H9 (cell line): ENCODE results near the gene ACSBG1. TPM values are rescaled to one million over a fixed set of nuclear protein-coding genes. Genes with fewer than 3 reads are reported as not detected.

Experiments
- DNase-seq: peaks from one replicate; pipeline ENCODE4 v3.0.0-alpha.2; 2017
- H2AFZ ChIP-seq: one replicate; pipeline ENCODE4 v1.6.1; 2013; ENCODE audit warnings: mild to moderate bottlenecking, low read length, control low read depth, moderate library complexity
- H2AK5ac ChIP-seq: 2 replicates; pipeline ENCODE4 v1.6.1; 2013; ENCODE audit warnings: low read length, control low read depth, mixed read lengths; ENCODE audit not compliant: insufficient read length
- H2BK120ac ChIP-seq: one replicate; pipeline ENCODE4 v1.6.1; 2013; ENCODE audit warnings: low read depth, mild to moderate bottlenecking, low read length, control low read depth, inconsistent platforms; ENCODE audit not compliant: poor library complexity, severe bottlenecking
- H2BK12ac ChIP-seq: 2 replicates; pipeline ENCODE4 v1.6.1; 2013; ENCODE audit warnings: low read length, control low read depth, mixed read lengths, low read depth; ENCODE audit not compliant: insufficient read length
- H2BK15ac ChIP-seq: 2 replicates; pipeline ENCODE4 v1.6.1; 2013; ENCODE audit warnings: low read depth, low read length, control low read depth
- H2BK20ac ChIP-seq: one replicate; pipeline ENCODE4 v1.6.1; 2013; ENCODE audit warnings: low read depth, mild to moderate bottlenecking, low read length, control low read depth, inconsistent platforms; ENCODE audit not compliant: poor library complexity, severe bottlenecking
- H2BK5ac ChIP-seq: 2 replicates; pipeline ENCODE4 v1.6.1; 2013; ENCODE audit warnings: low read length, control low read depth, mixed read lengths; ENCODE audit not compliant: insufficient read length
- H3K14ac ChIP-seq: 2 replicates; pipeline ENCODE4 v1.6.1; 2013; ENCODE audit warnings: low read length, control low read depth; ENCODE audit not compliant: insufficient read depth
- H3K18ac ChIP-seq: 2 replicates; pipeline ENCODE4 v1.6.1; 2013; ENCODE audit warnings: low read depth, mild to moderate bottlenecking, mixed read lengths, low read length, control low read depth; ENCODE audit not compliant: insufficient read length
- H3K23ac ChIP-seq: 2 replicates; pipeline ENCODE4 v1.6.1; 2013; ENCODE audit warnings: low read length, control low read depth, mixed read lengths, low read depth; ENCODE audit not compliant: insufficient read length
- H3K23me2 ChIP-seq: 2 replicates; pipeline ENCODE4 v1.6.1; 2013; ENCODE audit warnings: low read depth, mild to moderate bottlenecking, mixed read lengths, low read length, control low read depth; ENCODE audit not compliant: insufficient read length, poor library complexity, severe bottlenecking
- H3K27ac ChIP-seq: 2 replicates; pipeline ENCODE4 v1.5.1; 2013; ENCODE audit warnings: low read length, control low read depth, mixed read lengths, low read depth; ENCODE audit not compliant: insufficient read length
- H3K27me3 ChIP-seq: 2 replicates; pipeline ENCODE4 v1.6.1; 2013; ENCODE audit warnings: low read length, control low read depth, inconsistent platforms; ENCODE audit not compliant: insufficient read depth
- H3K4ac ChIP-seq: 2 replicates; pipeline ENCODE4 v1.6.1; 2013; ENCODE audit warnings: low read depth, mild to moderate bottlenecking, control low read depth, inconsistent platforms, low read length, moderate library complexity
- H3K4me1 ChIP-seq: 2 replicates; pipeline ENCODE4 v1.6.1; 2013; ENCODE audit warnings: low read length, control low read depth, inconsistent platforms; ENCODE audit not compliant: insufficient read depth
- H3K4me2 ChIP-seq: 2 replicates; pipeline ENCODE4 v1.6.1; 2013; ENCODE audit warnings: low read length, control low read depth, mixed read lengths; ENCODE audit not compliant: insufficient read length, insufficient read depth
- H3K56ac ChIP-seq: 2 replicates; pipeline ENCODE4 v1.6.1; 2013; ENCODE audit warnings: low read depth, mild to moderate bottlenecking, mixed read lengths, low read length, control low read depth; ENCODE audit not compliant: insufficient read length
- H3K79me1 ChIP-seq: 2 replicates; pipeline ENCODE4 v1.6.1; 2013; ENCODE audit warnings: low read depth, mild to moderate bottlenecking, moderate library complexity, low read length, control low read depth, inconsistent platforms; ENCODE audit not compliant: insufficient read depth, poor library complexity, severe bottlenecking
- H3K79me2 ChIP-seq: 2 replicates; pipeline ENCODE4 v1.6.1; 2013; ENCODE audit warnings: low read length, control low read depth, inconsistent platforms; ENCODE audit not compliant: insufficient read depth
- H3K9ac ChIP-seq: 2 replicates; pipeline ENCODE4 v1.6.1; 2013; ENCODE audit warnings: low read length, control low read depth, mixed read lengths; ENCODE audit not compliant: insufficient read length; ENCODE audit errors: extremely low read depth
- H3K9me3 ChIP-seq: one replicate; pipeline ENCODE4 v1.6.1; 2013; ENCODE audit warnings: low read depth, low read length, inconsistent platforms; ENCODE audit not compliant: control insufficient read depth
- H3T11ph ChIP-seq: one replicate; pipeline ENCODE4 v1.6.1; 2013; ENCODE audit warnings: mild to moderate bottlenecking, low read length, control low read depth, inconsistent platforms
- H4K20me1 ChIP-seq: one replicate; pipeline ENCODE4 v1.6.1; 2013; ENCODE audit not compliant: control insufficient read depth, insufficient read length, insufficient read depth
- H4K5ac ChIP-seq: 2 replicates; pipeline ENCODE4 v1.6.1; 2013; ENCODE audit warnings: low read depth, mild to moderate bottlenecking, mixed read lengths, low read length, control low read depth; ENCODE audit not compliant: insufficient read length
- H4K8ac ChIP-seq: replicated peaks from 2 replicates; pipeline ENCODE4 v1.6.1; 2013; ENCODE audit warnings: low read length, control low read depth, mixed read lengths, low read depth; ENCODE audit not compliant: insufficient read length
- H4K91ac ChIP-seq: 2 replicates; pipeline ENCODE4 v1.6.1; 2013; ENCODE audit warnings: low read depth, mild to moderate bottlenecking, moderate library complexity, mixed read lengths, low read length, control low read depth; ENCODE audit not compliant: insufficient read length
- H3K27ac Mint-ChIP-seq, 3 experiments: 2 replicates in 2 of 3; 3 replicates in 1 of 3; pipeline ENCODE4 v1.8.0; 2020 to 2021; ENCODE audit warnings: mixed read lengths in 3 of 3, mild to moderate bottlenecking in 1 of 3, moderate library complexity in 1 of 3
- H3K27me3 Mint-ChIP-seq: 2 replicates; pipeline ENCODE4 v1.8.0; 2021; ENCODE audit warnings: low read depth, mild to moderate bottlenecking, moderate library complexity, mixed read lengths
- H3K36me3 Mint-ChIP-seq, 3 experiments: 2 replicates in 2 of 3; 3 replicates in 1 of 3; pipeline ENCODE4 v1.8.0; 2020 to 2021; ENCODE audit warnings: low read depth in 3 of 3, mixed read lengths in 3 of 3; ENCODE audit not compliant: insufficient read depth in 1 of 3
- H3K4me1 Mint-ChIP-seq, 2 experiments: 2 replicates each; pipeline ENCODE4 v1.8.0; 2020; ENCODE audit warnings: mixed read lengths in 2 of 2
- H3K4me3 Mint-ChIP-seq, 2 experiments: 2 replicates in 1 of 2; 3 replicates in 1 of 2; pipeline ENCODE4 v1.8.0; 2020 to 2021; ENCODE audit warnings: mild to moderate bottlenecking in 2 of 2, mixed read lengths in 2 of 2, moderate library complexity in 1 of 2
- H3K9me3 Mint-ChIP-seq, 2 experiments: 2 replicates in 1 of 2; 3 replicates in 1 of 2; pipeline ENCODE4 v1.8.0; 2020; ENCODE audit warnings: mild to moderate bottlenecking in 2 of 2, mixed read lengths in 2 of 2, moderate library complexity in 1 of 2
- CTCF ChIP-seq: fragments of 200-600 bp; sonication (generic); conservative IDR thresholded peaks from 3 replicates; pipeline ENCODE4 v1.8.0; 2021; ENCODE audit warnings: antibody characterized with exemption, mild to moderate bottlenecking
- WGBS: extraction: QIAGEN DNeasy Blood & Tissue Kit; methylation state at CpG from one replicate; pipeline ENCODE4 v1.1.7; 2013; ENCODE audit warnings: missing lambda C conversion rate, low lambda C conversion rate, mixed read lengths; ENCODE audit not compliant: insufficient read length; ENCODE audit errors: extremely low coverage; 5-methylcytosine and 5-hydroxymethylcytosine counted together
- total RNA-seq: library from RNA; stranded (reverse); gene quantifications from 2 replicates; pipeline ENCODE4 v1.2.1, GENCODE V29; 2021

The ACSBG1 gene
- total RNA-seq, 1 experiment from 2014 or later = 2.2 TPM

- Histone ChIP-seq H2BK5ac (no peak overlapping the region), H3K9me3 (no peaks in the 10 kb centered on the region), H3K79me2 (no peaks in the 10 kb centered on the region), H2BK20ac (no peak overlapping the region), H3K14ac (no peak overlapping the region), H3K79me1 (no peaks in the 10 kb centered on the region), H3K56ac (no peak overlapping the region), H2AFZ (no peak overlapping the region), H3K27ac (no peak overlapping the region), H3K9ac (no peak overlapping the region), H2BK120ac (no peak overlapping the region), H2BK12ac (no peak overlapping the region), H3T11ph (no peak overlapping the region), H4K5ac (no peak overlapping the region), H3K4me2 (no peak overlapping the region), H3K23me2 (no peaks in the 10 kb centered on the region), H4K91ac (no peak overlapping the region), H4K20me1 (no peaks in the 10 kb centered on the region), H3K4ac (no peak overlapping the region), H2AK5ac (no peak overlapping the region), H3K27me3 (no peaks in the 10 kb centered on the region), H4K8ac (no peak overlapping the region), H2BK15ac (no peak overlapping the region), H3K18ac (no peak overlapping the region), H3K23ac (no peak overlapping the region), H3K4me1 (no peaks in the 10 kb centered on the region)
- Mint-ChIP-seq H3K27ac (no peak overlapping the region), H3K4me1 (no peaks in the 10 kb centered on the region), H3K27me3 (no peaks in the 10 kb centered on the region), H3K9me3 (no peaks in the 10 kb centered on the region), H3K36me3 (peaks cover 16 to 77% (median 26%) of the 10 kb centered on the region in 3 experiments), H3K4me3 (no peak overlapping the region)
- no CpG with 5 or more reads among the region's 10 CpGs for WGBS
- no peak for DNase-seq
- TF ChIP-seq CTCF = no peak
Measured at GRCh38 chr15:78167227-78167888, 67.0 kb downstream of the ACSBG1 start.
